SU-DHL-6 (cell line): ENCODE results near the gene UBXN10.
"Not testable (repeated sequence)": the region's sequence is repeated elsewhere in the genome, so short reads cannot be mapped to it uniquely, and the experiment has no call there.

Experiments used
- H2AFZ ChIP-seq: fragments of 200-600 bp; sonication (generic); 2 replicates; pipeline ENCODE4 v1.6.1; 2014; ENCODE audit warnings: low read depth, mild to moderate bottlenecking, moderate library complexity, mixed read lengths, antibody characterized with exemption, low read length; ENCODE audit not compliant: severe bottlenecking
- H3F3A ChIP-seq: fragments of 200-600 bp; shearing (Covaris generic); 2 replicates; pipeline ENCODE4 v1.6.0; 2016; ENCODE audit warnings: antibody characterized with exemption, mild to moderate bottlenecking; ENCODE audit not compliant: insufficient read depth
- H3K27ac ChIP-seq: fragments of 200-600 bp; sonication (generic); 2 replicates; pipeline ENCODE4 v1.5.1; 2016; ENCODE audit warnings: low read depth, mild to moderate bottlenecking, low read length, moderate library complexity, mixed read lengths
- H3K27me3 ChIP-seq: fragments of 200-600 bp; sonication (generic), shearing (Covaris generic); 2 replicates; pipeline ENCODE4 v1.6.0; 2014; ENCODE audit warnings: mild to moderate bottlenecking, low read length
- H3K36me3 ChIP-seq: fragments of 200-600 bp; sonication (generic); 2 replicates; pipeline ENCODE4 v1.6.1; 2014; ENCODE audit warnings: mild to moderate bottlenecking, low read length, mixed read lengths
- H3K4me2 ChIP-seq: fragments of 300-600, 200-600 bp; shearing (Covaris generic), sonication (generic); 2 replicates; pipeline ENCODE4 v1.6.0; 2014; ENCODE audit warnings: low read length, low read depth, mild to moderate bottlenecking; ENCODE audit not compliant: poor library complexity, severe bottlenecking
- H3K4me3 ChIP-seq: fragments of 200-600 bp; sonication (generic); 2 replicates; pipeline ENCODE4 v1.5.1; 2014; ENCODE audit warnings: antibody characterized with exemption, low read length, mild to moderate bottlenecking, mixed read lengths; ENCODE audit not compliant: insufficient read depth, poor library complexity, severe bottlenecking
- H3K79me2 ChIP-seq: fragments of 200-600 bp; sonication (generic); 2 replicates; pipeline ENCODE4 v1.6.1; 2014; ENCODE audit warnings: mild to moderate bottlenecking, low read length, moderate library complexity; ENCODE audit not compliant: insufficient read depth
- H3K9ac ChIP-seq: fragments of 200-600 bp; sonication (generic); 2 replicates; pipeline ENCODE4 v1.7.0; 2014; ENCODE audit warnings: mild to moderate bottlenecking, low read length
- H3K9me2 ChIP-seq: fragments of 200-600 bp; sonication (generic); replicated peaks from 2 replicates; pipeline ENCODE4 v1.6.1; 2014; ENCODE audit warnings: low read length; ENCODE audit not compliant: insufficient read depth
- H3K9me3 ChIP-seq: fragments of 200-600 bp; sonication (generic); 2 replicates; pipeline ENCODE4 v1.6.1; 2014; ENCODE audit warnings: low read length, mixed read lengths; ENCODE audit not compliant: insufficient read depth
- H4K20me1 ChIP-seq: fragments of 200-600 bp; sonication (generic); 2 replicates; pipeline ENCODE4 v1.6.1; 2014; ENCODE audit warnings: low read depth, mild to moderate bottlenecking, antibody characterized with exemption, low read length, moderate library complexity, mixed read lengths
- CTCF ChIP-seq: fragments of 200-600 bp; sonication (generic); IDR thresholded peaks from one replicate; pipeline ENCODE4 v1.5.1; 2017; ENCODE audit warnings: antibody characterized with exemption, mild to moderate bottlenecking, low read length, moderate library complexity; ENCODE audit not compliant: insufficient read depth, poor library complexity, severe bottlenecking
- EZH2phosphoT487 ChIP-seq: fragments of 200-600 bp; sonication (generic), shearing (Covaris generic); conservative IDR thresholded peaks from 2 replicates; pipeline ENCODE4 v1.6.1; 2018; ENCODE audit warnings: mild to moderate bottlenecking, antibody characterized with exemption, low read length, moderate library complexity, mixed read lengths

UBXN10 gene

GRCh38 chr1:20227704-20228103 is 41.8 kb downstream of the UBXN10 start:
- Histone ChIP-seq H3K27ac (no peak overlapping the region), H3K79me2 (no peaks in the 10 kb centered on the region), H3F3A (no peaks in the 10 kb centered on the region), H3K36me3 (no peaks in the 10 kb centered on the region), H3K9ac (no peak overlapping the region), H3K9me2 (no peaks in the 10 kb centered on the region), H3K9me3 (no peaks in the 10 kb centered on the region), H3K27me3 (no peaks in the 10 kb centered on the region), H4K20me1 (no peaks in the 10 kb centered on the region), H3K4me3 (no peak overlapping the region), H2AFZ (no peak overlapping the region), H3K4me2 (no peak overlapping the region)
- no peak for TF ChIP-seq CTCF
- TF ChIP-seq EZH2phosphoT487: no peak

- TF ChIP-seq EZH2phosphoT487 (no peak), CTCF (no peak)
- H3K27ac ChIP-seq: no peak overlapping the region
- no peak overlapping the region for H2AFZ ChIP-seq
- H3K9ac ChIP-seq: no peak overlapping the region
- H3K4me3 ChIP-seq: no peak overlapping the region
- no peaks in the 10 kb centered on the region for H3K27me3 ChIP-seq
- H3K9me3 ChIP-seq: no peaks in the 10 kb centered on the region
- H4K20me1 ChIP-seq: no peaks in the 10 kb centered on the region
- no peaks in the 10 kb centered on the region for H3K79me2 ChIP-seq
- H3F3A ChIP-seq: no peaks in the 10 kb centered on the region
- H3K9me2 ChIP-seq: no peaks in the 10 kb centered on the region
- H3K36me3 ChIP-seq: no peaks in the 10 kb centered on the region
- no peak overlapping the region for H3K4me2 ChIP-seq
These were observed 42.5 kb downstream of the UBXN10 start for GRCh38 chr1:20228314-20228825.

- H3F3A ChIP-seq: no peaks in the 10 kb centered on the region
- H3K9me3 ChIP-seq: no peaks in the 10 kb centered on the region
- H2AFZ ChIP-seq: no peak overlapping the region
- H3K9me2 ChIP-seq: no peaks in the 10 kb centered on the region
- H3K4me3 ChIP-seq: no peak overlapping the region
- H3K4me2 ChIP-seq: no peak overlapping the region
- no peak for TF ChIP-seq CTCF
- TF ChIP-seq EZH2phosphoT487: no peak
- no peak overlapping the region for H3K27ac ChIP-seq
- no peaks in the 10 kb centered on the region for H4K20me1 ChIP-seq
- 0 out of 2 replicates have a peak, but pooled peaks cover 3% of the 10 kb centered on the region for H3K27me3 ChIP-seq
- no peak overlapping the region for H3K9ac ChIP-seq
- no peaks in the 10 kb centered on the region for H3K36me3 ChIP-seq
- H3K79me2 ChIP-seq: no peaks in the 10 kb centered on the region
These were observed 43.3 kb downstream of the UBXN10 start for GRCh38 chr1:20229171-20229570.

GRCh38 chr1:20232564-20232963 is 46.7 kb downstream of the UBXN10 start:
- not testable (repeated sequence) for H2AFZ ChIP-seq, H3K9ac ChIP-seq, H3K36me3 ChIP-seq, H3K4me3 ChIP-seq, H4K20me1 ChIP-seq, H3K27me3 ChIP-seq, H3K9me3 ChIP-seq, H3K27ac ChIP-seq, H3K79me2 ChIP-seq, H3K4me2 ChIP-seq, H3F3A ChIP-seq, H3K9me2 ChIP-seq
